SK-N-SH (cell line): Measurements from ENCODE around the gene ALG9. TPM values are rescaled to one million over a fixed set of nuclear protein-coding genes. Genes with fewer than 3 reads are reported as not detected.

ENCODE experiments used
- CTCF ChIA-PET: fragments of 300-600, 350-600 bp; formaldehyde crosslinking; extraction: SDS; loops from one replicate; lab custom pipeline; 2021; lab: Yijun Ruan, JAX
- POLR2A ChIA-PET: fragments of 350-600 bp; sonication (Branson Sonifier 250); formaldehyde crosslinking; extraction: SDS; loops from one replicate; lab custom pipeline; 2020; ENCODE audit warnings: antibody characterized with exemption, inconsistent platforms; lab: Yijun Ruan, JAX
- DNase-seq: peaks from one replicate; pipeline ENCODE4 v3.0.0; 2012
- H2AFZ ChIP-seq: fragments of 200-600 bp; sonication (generic); 2 replicates; pipeline ENCODE4 v1.8.1; 2016; ENCODE audit warnings: antibody characterized with exemption, mild to moderate bottlenecking, low read depth
- H3F3A ChIP-seq: fragments of 200-600 bp; sonication (generic); replicated peaks from 2 replicates; pipeline ENCODE3; 2016; ENCODE audit warnings: antibody characterized with exemption, mild to moderate bottlenecking; ENCODE audit not compliant: insufficient read depth
- H3K27ac ChIP-seq, 2 experiments: fragments of 200-500 bp in 1 of 2; fragments of 200-600 bp in 1 of 2; sonication (Bioruptor generic) in 1 of 2; sonication (generic), shearing (Covaris generic) in 1 of 2; 2 replicates each; pipeline versions ENCODE4 v1.5.1 to v1.6.1; 2014 to 2016; ENCODE audit warnings: low read depth in 2 of 2, inconsistent platforms in 1 of 2, low read length in 1 of 2, mild to moderate bottlenecking in 1 of 2, mixed read lengths in 1 of 2
- H3K27me3 ChIP-seq: fragments of 200-600 bp; sonication (generic), shearing (Covaris generic); 2 replicates; pipeline ENCODE4 v1.6.1; 2016; ENCODE audit warnings: mixed run types; ENCODE audit not compliant: insufficient read depth
- H3K36me3 ChIP-seq, 2 experiments: fragments of 200-500 bp in 1 of 2; fragments of 200-600 bp in 1 of 2; sonication (Bioruptor generic) in 1 of 2; sonication (generic) in 1 of 2; replicated peaks in 1 of 2; 2 replicates each; pipeline versions ENCODE3 to v1.5.1; 2014 to 2016; ENCODE audit warnings: low read length in 1 of 2, mild to moderate bottlenecking in 1 of 2; ENCODE audit not compliant: insufficient read depth in 2 of 2, control insufficient read depth in 1 of 2
- H3K4me1 ChIP-seq, 2 experiments: fragments of 200-500 bp in 1 of 2; fragments of 200-600 bp in 1 of 2; sonication (Bioruptor generic) in 1 of 2; sonication (generic), shearing (Covaris generic) in 1 of 2; 2 replicates each; pipeline versions ENCODE4 v1.5.1 to v1.6.1; 2014 to 2016; ENCODE audit warnings: low read depth in 1 of 2, low read length in 1 of 2, mixed run types in 1 of 2; ENCODE audit not compliant: insufficient read depth in 2 of 2, control insufficient read depth in 1 of 2
- H3K4me2 ChIP-seq: fragments of 200-600 bp; sonication (generic), shearing (Covaris generic); 2 replicates; pipeline ENCODE4 v1.6.1; 2017; ENCODE audit warnings: mixed run types
- H3K4me3 ChIP-seq, 2 experiments: fragments of 200-500 bp in 1 of 2; fragments of 200-600 bp in 1 of 2; sonication (Bioruptor generic) in 1 of 2; sonication (generic), shearing (Covaris generic) in 1 of 2; 2 replicates each; pipeline versions ENCODE4 v1.5.1 to v1.8.1; 2014 to 2016; ENCODE audit warnings: low read depth in 2 of 2, inconsistent platforms in 1 of 2, low read length in 1 of 2, mild to moderate bottlenecking in 1 of 2, mixed read lengths in 1 of 2, moderate library complexity in 1 of 2
- H3K79me2 ChIP-seq: fragments of 200-600 bp; sonication (generic); 2 replicates; pipeline ENCODE4 v1.8.1; 2017; ENCODE audit warnings: mild to moderate bottlenecking; ENCODE audit not compliant: insufficient read depth
- H3K9ac ChIP-seq: fragments of 200-600 bp; sonication (generic); 2 replicates; pipeline ENCODE4 v1.6.1; 2017; ENCODE audit warnings: mixed run types
- H3K9me2 ChIP-seq: fragments of 200-600 bp; sonication (generic); 2 replicates; pipeline ENCODE4 v1.6.1; 2017; ENCODE audit warnings: mixed run types
- H3K9me3 ChIP-seq: fragments of 200-600 bp; sonication (generic); 2 replicates; pipeline ENCODE4 v1.6.1; 2017; ENCODE audit warnings: mixed run types, mild to moderate bottlenecking, moderate library complexity
- H4K20me1 ChIP-seq: fragments of 200-600 bp; sonication (generic); 2 replicates; pipeline ENCODE4 v1.6.1; 2017; ENCODE audit warnings: mild to moderate bottlenecking, mixed run types; ENCODE audit not compliant: insufficient read depth
- CTCF ChIP-seq: fragments of 200-600 bp; sonication (generic); IDR thresholded peaks from 2 replicates; pipeline ENCODE4 v1.6.1; 2017; ENCODE audit warnings: antibody characterized with exemption, mild to moderate bottlenecking, moderate library complexity
- GATA2 ChIP-seq: sonication (generic); formaldehyde crosslinking; IDR thresholded peaks from 2 replicates; pipeline ENCODE4 v1.5.0; 2020; ENCODE audit warnings: mild to moderate bottlenecking, missing genetic modification reagents
- JUND ChIP-seq: IDR thresholded peaks from 2 replicates; pipeline ENCODE4 v1.4.0; 2012
- MXI1 ChIP-seq: IDR thresholded peaks from 2 replicates; pipeline ENCODE4 v1.6.1; 2012; ENCODE audit warnings: mild to moderate bottlenecking, low read depth, low read length, improper control_type of control experiment
- NFIC ChIP-seq: IDR thresholded peaks from 2 replicates; pipeline ENCODE4 v1.4.0; 2012; ENCODE audit warnings: borderline replicate concordance
- PBX3 ChIP-seq: IDR thresholded peaks from 2 replicates; pipeline ENCODE4; 2012
- REST ChIP-seq: IDR thresholded peaks from 2 replicates; pipeline ENCODE4 v1.6.1; 2012; ENCODE audit warnings: mild to moderate bottlenecking, low read depth, low read length, moderate library complexity
- SIN3A ChIP-seq: IDR thresholded peaks from 2 replicates; pipeline ENCODE4 v1.6.1; 2012; ENCODE audit warnings: low read depth, mild to moderate bottlenecking, low read length, moderate library complexity, borderline replicate concordance
- TAF1 ChIP-seq: IDR thresholded peaks from 2 replicates; pipeline ENCODE4 v1.6.1; 2012; ENCODE audit warnings: low read depth, mild to moderate bottlenecking, low read length, moderate library complexity, borderline replicate concordance
- USF1 ChIP-seq: IDR thresholded peaks from 2 replicates; pipeline ENCODE4 v1.4.0; 2012; ENCODE audit warnings: low read depth, borderline replicate concordance
- USF2 ChIP-seq: fragments of 150-350 bp; IDR thresholded peaks from 2 replicates; pipeline ENCODE4 v1.6.1; 2017; ENCODE audit warnings: antibody characterized with exemption, low read length, low read depth, borderline replicate concordance
- WGBS: methylation state at CpG from one replicate; pipeline ENCODE4 v1.1.6; 2017; ENCODE audit warnings: low lambda C conversion rate; 5-methylcytosine and 5-hydroxymethylcytosine counted together
- polyA plus RNA-seq, 3 experiments: library from polyadenylated mRNA; depleted of rRNA; stranded (reverse); fragments of >200 nt; gene quantifications; 2 replicates each; pipeline ENCODE4 v1.2.3, GENCODE V29; 2012

Gene ALG9
- polyA plus RNA-seq, 1 of the 3 experiments (the other 2 are of a cell fraction): 17.9 TPM

GRCh38 chr11:111812211-111812610, 59.2 kb downstream of the ALG9 start:
- 92% methylated on average over 2 of the region's 2 CpGs for WGBS
- Histone ChIP-seq H3K4me1 (no peaks in the 10 kb centered on the region), H3K9me2 (no peaks in the 10 kb centered on the region), H3K36me3 (peaks cover 2 to 4% of the 10 kb centered on the region in 2 experiments), H3K27me3 (no peaks in the 10 kb centered on the region), H4K20me1 (no peaks in the 10 kb centered on the region), H3K4me3 (no peak overlapping the region), H3K4me2 (no peak overlapping the region), H3K27ac (no peak overlapping the region), H2AFZ (no peak overlapping the region), H3K9ac (no peak overlapping the region), H3F3A (no peaks in the 10 kb centered on the region), H3K9me3 (no peaks in the 10 kb centered on the region), H3K79me2 (no peaks in the 10 kb centered on the region)
- CTCF ChIA-PET: interaction anchor here (1.0 to 1.2 kb wide), 3 partner anchors 29 to 193 kb away, joined by 3 to 7 read pairs (median 4); no protein-coding TSS in a partner anchor
- POLR2A ChIA-PET: no interaction called here
- no peak for DNase-seq
- TF ChIP-seq MXI1 (no peak), SIN3A (no peak), NFIC (no peak), JUND (no peak), REST (no peak), USF1 (no peak), CTCF (no peak)

GRCh38 chr11:111811445-111811844, 59.9 kb downstream of the ALG9 start:
- Histone ChIP-seq H3K79me2 (no peaks in the 10 kb centered on the region), H2AFZ (no peak overlapping the region), H3K36me3 (peaks cover 2 to 4% of the 10 kb centered on the region in 2 experiments), H3F3A (no peaks in the 10 kb centered on the region), H3K27ac (no peak overlapping the region), H3K27me3 (no peaks in the 10 kb centered on the region), H3K4me2 (no peak overlapping the region), H4K20me1 (no peaks in the 10 kb centered on the region), H3K9ac (no peak overlapping the region), H3K9me3 (no peaks in the 10 kb centered on the region), H3K4me3 (no peak overlapping the region), H3K4me1 (no peaks in the 10 kb centered on the region), H3K9me2 (no peaks in the 10 kb centered on the region)
- CTCF ChIA-PET: no interaction called here
- 97% methylated on average over 2 of the region's 2 CpGs for WGBS
- POLR2A ChIA-PET: no interaction called here
- DNase-seq: no peak
- TF ChIP-seq USF2 (no peak), MXI1 (no peak), TAF1 (no peak), PBX3 (no peak), GATA2 (CRISPR knock-in tag) (no peak)
